SK-N-SH treated with all-trans-retinoic acid at 6 μM for 48 hours (cell line): Measurements from ENCODE around the gene TEC.

Experiments used
- ATAC-seq: fragments of 200-7000 bp; cut with Tn5 transposase; 3 replicates; pipeline ENCODE4 v1.9.1; 2020; ENCODE audit warnings: mild to moderate bottlenecking, moderate library complexity
- ARNTL ChIP-seq: fragments of 450-650 bp; formaldehyde crosslinking; IDR thresholded peaks from 2 replicates; pipeline ENCODE4 v1.5.0; 2020; ENCODE audit warnings: low read depth, mild to moderate bottlenecking, moderate library complexity, borderline replicate concordance
- BACH2 ChIP-seq: fragments of 250-450 bp; sonication (Bioruptor Pico); IDR thresholded peaks from 2 replicates; pipeline ENCODE4 v1.9.0; 2021; ENCODE audit warnings: mild to moderate bottlenecking, borderline replicate concordance
- CREB5 ChIP-seq: fragments of 250-450 bp; sonication (Bioruptor Pico); IDR thresholded peaks from 2 replicates; pipeline ENCODE4 v1.5.1; 2020; ENCODE audit warnings: low read depth, mild to moderate bottlenecking, moderate library complexity
- CSDC2 ChIP-seq: fragments of 250-450 bp; sonication (Bioruptor Pico); IDR thresholded peaks from 2 replicates; pipeline ENCODE4 v1.5.0; 2020; ENCODE audit warnings: mild to moderate bottlenecking, moderate library complexity
- CSRNP3 ChIP-seq: fragments of 250-450 bp; sonication (Bioruptor Pico); IDR thresholded peaks from 2 replicates; pipeline ENCODE4 v1.5.1; 2021; ENCODE audit warnings: mild to moderate bottlenecking, moderate library complexity
- ESRRG ChIP-seq: fragments of 250-450 bp; sonication (Bioruptor Pico); IDR thresholded peaks from 2 replicates; pipeline ENCODE4 v1.6.1; 2021; ENCODE audit warnings: mild to moderate bottlenecking
- GLIS3 ChIP-seq: fragments of 250-450 bp; sonication (Bioruptor Pico); IDR thresholded peaks from 2 replicates; pipeline ENCODE4 v1.5.0; 2020; ENCODE audit warnings: mild to moderate bottlenecking, moderate library complexity
- ISL1 ChIP-seq: fragments of 250-450 bp; sonication (Bioruptor Pico); IDR thresholded peaks from 2 replicates; pipeline ENCODE4 v2.1.2; 2022; ENCODE audit warnings: mild to moderate bottlenecking, moderate library complexity
- OSR1 ChIP-seq: fragments of 250-450 bp; sonication (Bioruptor Pico); IDR thresholded peaks from 2 replicates; pipeline ENCODE4 v1.8.0; 2022; ENCODE audit warnings: moderate library complexity, mild to moderate bottlenecking, inconsistent platforms
- PATZ1 ChIP-seq: fragments of 250-450 bp; sonication (Bioruptor Pico); IDR thresholded peaks from 2 replicates; pipeline ENCODE4 v1.8.0; 2020; ENCODE audit warnings: mild to moderate bottlenecking, moderate library complexity, borderline replicate concordance
- POU6F1 ChIP-seq: fragments of 250-450 bp; sonication (Bioruptor Pico); IDR thresholded peaks from 2 replicates; pipeline ENCODE4 v1.8.0; 2021; ENCODE audit warnings: low read depth, mild to moderate bottlenecking, moderate library complexity, borderline replicate concordance
- RARB ChIP-seq: fragments of 250-450 bp; sonication (Bioruptor Pico); IDR thresholded peaks from 2 replicates; pipeline ENCODE4 v1.8.0; 2021; ENCODE audit warnings: mild to moderate bottlenecking, moderate library complexity
- SNAI2 ChIP-seq: fragments of 250-450 bp; sonication (Bioruptor Pico); IDR thresholded peaks from 2 replicates; pipeline ENCODE4 v1.5.0; 2020; ENCODE audit warnings: mild to moderate bottlenecking, moderate library complexity
- TCF4 ChIP-seq: fragments of 250-450 bp; sonication (Bioruptor Pico); IDR thresholded peaks from 2 replicates; pipeline ENCODE4 v1.8.0; 2021; ENCODE audit warnings: mild to moderate bottlenecking, moderate library complexity, borderline replicate concordance
- TSHZ2 ChIP-seq: fragments of 250-450 bp; sonication (Bioruptor Pico); IDR thresholded peaks from 2 replicates; pipeline ENCODE4 v1.5.0; 2020; ENCODE audit warnings: mild to moderate bottlenecking, moderate library complexity
- ZC3H10 ChIP-seq: fragments of 250-450 bp; sonication (Bioruptor Pico); IDR thresholded peaks from 2 replicates; pipeline ENCODE4 v1.5.1; 2021; ENCODE audit warnings: mild to moderate bottlenecking, moderate library complexity
- ZFP3 ChIP-seq: fragments of 250-450 bp; sonication (Bioruptor Pico); IDR thresholded peaks from 2 replicates; pipeline ENCODE4 v1.5.0; 2020; ENCODE audit warnings: mild to moderate bottlenecking, moderate library complexity
- ZFP30 ChIP-seq: fragments of 450-650 bp; formaldehyde crosslinking; IDR thresholded peaks from 2 replicates; pipeline ENCODE4 v1.5.0; 2022; ENCODE audit warnings: mild to moderate bottlenecking, moderate library complexity
- ZNF565 ChIP-seq: fragments of 450-650 bp; formaldehyde crosslinking; conservative IDR thresholded peaks from 2 replicates; pipeline ENCODE4 v1.5.0; 2020; ENCODE audit warnings: low read depth, mild to moderate bottlenecking, moderate library complexity
- ZNF70 ChIP-seq: fragments of 450-650 bp; formaldehyde crosslinking; IDR thresholded peaks from 2 replicates; pipeline ENCODE4 v1.5.0; 2020; ENCODE audit warnings: mild to moderate bottlenecking, moderate library complexity
- ZNF8 ChIP-seq: fragments of 450-650 bp; formaldehyde crosslinking; IDR thresholded peaks from 2 replicates; pipeline ENCODE4 v1.5.0; 2020; ENCODE audit warnings: mild to moderate bottlenecking, moderate library complexity

Gene TEC

GRCh38 chr4:48197643-48198237, 71.9 kb downstream of the TEC start:
- TF ChIP-seq RARB (no peak), OSR1 (CRISPR knock-in tag) (no peak), ZFP30 (no peak), ARNTL (CRISPR knock-in tag) (no peak), TSHZ2 (CRISPR knock-in tag) (no peak), BACH2 (no peak), ZNF8 (CRISPR knock-in tag) (no peak), CSRNP3 (CRISPR knock-in tag) (no peak), CSDC2 (CRISPR knock-in tag) (no peak), TCF4 (no peak), SNAI2 (no peak), ISL1 (CRISPR knock-in tag) (no peak)
- ATAC-seq = no peak

- TF ChIP-seq CSDC2 (CRISPR knock-in tag) (no peak), OSR1 (CRISPR knock-in tag) (no peak), ZFP3 (CRISPR knock-in tag) (no peak), CREB5 (CRISPR knock-in tag) (no peak), ZNF565 (CRISPR knock-in tag) (no peak), SNAI2 (no peak), ISL1 (CRISPR knock-in tag) (no peak), ESRRG (CRISPR knock-in tag) (no peak), ZC3H10 (CRISPR knock-in tag) (no peak), ARNTL (CRISPR knock-in tag) (no peak), ZNF70 (CRISPR knock-in tag) (no peak), TSHZ2 (CRISPR knock-in tag) (no peak), GLIS3 (CRISPR knock-in tag) (no peak)
- no peak for ATAC-seq
Observed at GRCh38 chr4:48196758-48197504, 72.7 kb downstream of the TEC start.

GRCh38 chr4:48195853-48196252, 73.8 kb downstream of the TEC start:
- ATAC-seq = no peak; the same call in 2 of the 3 replicates
- no peak for TF ChIP-seq ZFP30
- no peak for TF ChIP-seq CSDC2 (CRISPR knock-in tag)
- TF ChIP-seq PATZ1 = no peak
- no peak for TF ChIP-seq ARNTL (CRISPR knock-in tag)
- TF ChIP-seq POU6F1 (CRISPR knock-in tag) = no peak
- TF ChIP-seq TSHZ2 (CRISPR knock-in tag) = no peak
- no peak for TF ChIP-seq ZNF70 (CRISPR knock-in tag)
